NCI-H1436 treated with DMSO at 0.1 percent for 48 hours (cell line): ENCODE data around the gene NEK8.
"Not testable (repeated sequence)": the region's sequence is repeated elsewhere in the genome, so short reads cannot be mapped to it uniquely, and the experiment has no call there.

Experiments used
- DNase-seq: peaks from one replicate; lab custom pipeline; 2025; lab: John Stamatoyannopoulos, UW

NEK8 gene

GRCh38 chr17:28763804-28764266 lies 35.2 kb downstream of the NEK8 start:
- peak; percentile 61 for DNase-seq

- no peak for DNase-seq
These were observed 36.5 kb downstream of the NEK8 start for GRCh38 chr17:28765038-28765437.

GRCh38 chr17:28773736-28774135 lies 45.1 kb downstream of the NEK8 start:
- DNase-seq, result no peak

GRCh38 chr17:28774206-28774605 lies 45.6 kb downstream of the NEK8 start:
- no peak for DNase-seq

GRCh38 chr17:28777178-28777577 lies 48.6 kb downstream of the NEK8 start:
- no peak for DNase-seq

- DNase-seq, result not testable (repeated sequence)
These were observed 51.0 kb downstream of the NEK8 start for GRCh38 chr17:28779601-28780000.

- no peak for DNase-seq
These were observed 54.6 kb downstream of the NEK8 start for GRCh38 chr17:28783161-28783560.

- no peak for DNase-seq
These were observed 59.5 kb downstream of the NEK8 start for GRCh38 chr17:28788100-28788499.
